Peyer's patch (tissue), 4 donors: Measurements from ENCODE around the gene OLIG1. TPM values are rescaled to one million over a fixed set of nuclear protein-coding genes. Genes with fewer than 3 reads are reported as not detected.

Experiments used
- DNase-seq, 3 donors: peaks; one replicate each; pipeline ENCODE4 v3.0.0-alpha.2; 2017 to 2019
- H3K27ac ChIP-seq, 4 donors: fragments of 200-600 bp; sonication (generic); one replicate each; pipeline ENCODE4 v1.5.1; 2016 to 2019
- H3K27me3 ChIP-seq, 2 donors: fragments of 200-600 bp; sonication (generic); one replicate each; pipeline ENCODE4 v1.5.1; 2019
- H3K36me3 ChIP-seq, 3 donors: fragments of 200-600 bp; sonication (generic); one replicate each; pipeline ENCODE4 v1.5.1; 2016 to 2019
- H3K4me1 ChIP-seq, 4 donors: fragments of 200-600 bp; sonication (generic); one replicate each; pipeline ENCODE4 v1.5.1; 2016 to 2019
- H3K4me3 ChIP-seq, 4 donors: fragments of 200-600 bp; sonication (generic); 1 replicate in 3 of 4; 2 replicates in 1 of 4; pipeline ENCODE4 v1.5.1; 2016 to 2019; ENCODE audit warnings: mild to moderate bottlenecking in 1 of 4
- H3K9me3 ChIP-seq, 4 donors: fragments of 200-600 bp; sonication (generic); one replicate each; pipeline ENCODE4 v1.5.1; 2016 to 2019; ENCODE audit warnings: mild to moderate bottlenecking in 1 of 4
- POLR2A ChIP-seq, 2 donors: fragments of 450-650 bp; IDR thresholded peaks; one replicate each; pipeline ENCODE4 v1.5.1; 2017; ENCODE audit warnings: antibody characterized with exemption in 2 of 2, mild to moderate bottlenecking in 2 of 2, moderate library complexity in 2 of 2
- total RNA-seq, 4 donors: library from RNA; depleted of rRNA; stranded (reverse); fragments of >200 nt; gene quantifications; one replicate each; pipeline ENCODE4 v1.1.0, GENCODE V29; 2016
- TF ChIP-seq, protein P1 (sequence below), 6 experiments: fragments of 450-650 bp in 4 of 6; fragments of 200-600 bp in 2 of 6; sonication (generic) in 1 of 6; IDR thresholded peaks; one replicate each; pipeline ENCODE4 v1.5.1; 2017 to 2019; ENCODE audit warnings: antibody characterized with exemption in 6 of 6, mild to moderate bottlenecking in 3 of 6, moderate library complexity in 1 of 6

Gene OLIG1
- total RNA-seq, 4 donors from 2014 or later = not detected

DNA sequence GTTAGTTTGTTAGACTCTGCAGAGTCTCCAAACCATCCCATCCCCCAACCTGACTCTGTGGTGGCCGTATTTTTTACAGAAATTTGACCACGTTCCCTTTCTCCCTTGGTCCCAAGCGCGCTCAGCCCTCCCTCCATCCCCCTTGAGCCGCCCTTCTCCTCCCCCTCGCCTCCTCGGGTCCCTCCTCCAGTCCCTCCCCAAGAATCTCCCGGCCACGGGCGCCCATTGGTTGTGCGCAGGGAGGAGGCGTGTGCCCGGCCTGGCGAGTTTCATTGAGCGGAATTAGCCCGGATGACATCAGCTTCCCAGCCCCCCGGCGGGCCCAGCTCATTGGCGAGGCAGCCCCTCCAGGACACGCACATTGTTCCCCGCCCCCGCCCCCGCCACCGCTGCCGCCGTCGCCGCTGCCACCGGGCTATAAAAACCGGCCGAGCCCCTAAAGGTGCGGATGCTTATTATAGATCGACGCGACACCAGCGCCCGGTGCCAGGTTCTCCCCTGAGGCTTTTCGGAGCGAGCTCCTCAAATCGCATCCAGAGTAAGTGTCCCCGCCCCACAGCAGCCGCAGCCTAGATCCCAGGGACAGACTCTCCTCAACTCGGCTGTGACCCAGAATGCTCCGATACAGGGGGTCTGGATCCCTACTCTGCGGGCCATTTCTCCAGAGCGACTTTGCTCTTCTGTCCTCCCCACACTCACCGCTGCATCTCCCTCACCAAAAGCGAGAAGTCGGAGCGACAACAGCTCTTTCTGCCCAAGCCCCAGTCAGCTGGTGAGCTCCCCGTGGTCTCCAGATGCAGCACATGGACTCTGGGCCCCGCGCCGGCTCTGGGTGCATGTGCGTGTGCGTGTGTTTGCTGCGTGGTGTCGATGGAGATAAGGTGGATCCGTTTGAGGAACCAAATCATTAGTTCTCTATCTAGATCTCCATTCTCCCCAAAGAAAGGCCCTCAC, 44.2 kb upstream of the OLIG1 start, which contains the start of gene OLIG2:
Gene OLIG2, plus strand, starts transcription at position 447 of the 954 bp plus-strand sequence. CDS start 928 bp downstream, outside the sequence.
- no peak within 1 kb of the TSS for H3K27ac ChIP-seq
- no peak for TF ChIP-seq POLR2A (IDR thresholded peaks at IDR 0.05)
- TF ChIP-seq, protein P1, sequence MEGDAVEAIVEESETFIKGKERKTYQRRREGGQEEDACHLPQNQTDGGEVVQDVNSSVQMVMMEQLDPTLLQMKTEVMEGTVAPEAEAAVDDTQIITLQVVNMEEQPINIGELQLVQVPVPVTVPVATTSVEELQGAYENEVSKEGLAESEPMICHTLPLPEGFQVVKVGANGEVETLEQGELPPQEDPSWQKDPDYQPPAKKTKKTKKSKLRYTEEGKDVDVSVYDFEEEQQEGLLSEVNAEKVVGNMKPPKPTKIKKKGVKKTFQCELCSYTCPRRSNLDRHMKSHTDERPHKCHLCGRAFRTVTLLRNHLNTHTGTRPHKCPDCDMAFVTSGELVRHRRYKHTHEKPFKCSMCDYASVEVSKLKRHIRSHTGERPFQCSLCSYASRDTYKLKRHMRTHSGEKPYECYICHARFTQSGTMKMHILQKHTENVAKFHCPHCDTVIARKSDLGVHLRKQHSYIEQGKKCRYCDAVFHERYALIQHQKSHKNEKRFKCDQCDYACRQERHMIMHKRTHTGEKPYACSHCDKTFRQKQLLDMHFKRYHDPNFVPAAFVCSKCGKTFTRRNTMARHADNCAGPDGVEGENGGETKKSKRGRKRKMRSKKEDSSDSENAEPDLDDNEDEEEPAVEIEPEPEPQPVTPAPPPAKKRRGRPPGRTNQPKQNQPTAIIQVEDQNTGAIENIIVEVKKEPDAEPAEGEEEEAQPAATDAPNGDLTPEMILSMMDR (IDR thresholded peaks at IDR 0.05) = no peak
- H3K9me3 ChIP-seq = no peaks in the 10 kb centered on the region
- H3K27me3 ChIP-seq = peaks cover 0 to 77% of the 10 kb centered on the region in 2 donors
- no peak for DNase-seq
- H3K36me3 ChIP-seq = no peaks in the 10 kb centered on the region
- no peak within 1 kb of the TSS for H3K4me3 ChIP-seq
- peaks cover 0 to 44% (median 2%) of the 10 kb centered on the region in 4 donors for H3K4me1 ChIP-seq

DNA sequence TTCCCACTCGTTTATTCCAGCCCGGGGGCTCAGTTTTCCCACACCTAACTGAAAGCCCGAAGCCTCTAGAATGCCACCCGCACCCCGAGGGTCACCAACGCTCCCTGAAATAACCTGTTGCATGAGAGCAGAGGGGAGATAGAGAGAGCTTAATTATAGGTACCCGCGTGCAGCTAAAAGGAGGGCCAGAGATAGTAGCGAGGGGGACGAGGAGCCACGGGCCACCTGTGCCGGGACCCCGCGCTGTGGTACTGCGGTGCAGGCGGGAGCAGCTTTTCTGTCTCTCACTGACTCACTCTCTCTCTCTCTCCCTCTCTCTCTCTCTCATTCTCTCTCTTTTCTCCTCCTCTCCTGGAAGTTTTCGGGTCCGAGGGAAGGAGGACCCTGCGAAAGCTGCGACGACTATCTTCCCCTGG, 43.5 kb upstream of the OLIG1 start:
- Histone ChIP-seq H3K27me3 (peaks cover 0 to 75% of the 10 kb centered on the region in 2 donors), H3K4me3 (no peak overlapping the region), H3K9me3 (no peaks in the 10 kb centered on the region), H3K4me1 (peaks cover 0 to 44% (median 2%) of the 10 kb centered on the region in 4 donors), H3K36me3 (no peaks in the 10 kb centered on the region), H3K27ac (no peak overlapping the region)
- no peak for TF ChIP-seq POLR2A (IDR thresholded peaks at IDR 0.05)
- TF ChIP-seq, protein P1 (IDR thresholded peaks at IDR 0.05) = no peak
- no peak for DNase-seq

DNA sequence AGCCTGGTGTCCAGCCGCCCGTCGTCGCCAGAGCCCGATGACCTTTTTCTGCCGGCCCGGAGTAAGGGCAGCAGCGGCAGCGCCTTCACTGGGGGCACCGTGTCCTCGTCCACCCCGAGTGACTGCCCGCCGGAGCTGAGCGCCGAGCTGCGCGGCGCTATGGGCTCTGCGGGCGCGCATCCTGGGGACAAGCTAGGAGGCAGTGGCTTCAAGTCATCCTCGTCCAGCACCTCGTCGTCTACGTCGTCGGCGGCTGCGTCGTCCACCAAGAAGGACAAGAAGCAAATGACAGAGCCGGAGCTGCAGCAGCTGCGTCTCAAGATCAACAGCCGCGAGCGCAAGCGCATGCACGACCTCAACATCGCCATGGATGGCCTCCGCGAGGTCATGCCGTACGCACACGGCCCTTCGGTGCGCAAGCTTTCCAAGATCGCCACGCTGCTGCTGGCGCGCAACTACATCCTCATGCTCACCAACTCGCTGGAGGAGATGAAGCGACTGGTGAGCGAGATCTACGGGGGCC, 43.0 kb upstream of the OLIG1 start:
- Histone ChIP-seq H3K36me3 (no peaks in the 10 kb centered on the region), H3K27me3 (peaks cover 0 to 72% of the 10 kb centered on the region in 2 donors), H3K4me3 (no peak overlapping the region), H3K27ac (no peak overlapping the region), H3K9me3 (no peaks in the 10 kb centered on the region), H3K4me1 (peaks cover 0 to 44% (median 2%) of the 10 kb centered on the region in 4 donors)
- no peak for DNase-seq
- TF ChIP-seq POLR2A (IDR thresholded peaks at IDR 0.05) = no peak
- TF ChIP-seq, protein P1 (IDR thresholded peaks at IDR 0.05) = no peak

DNA sequence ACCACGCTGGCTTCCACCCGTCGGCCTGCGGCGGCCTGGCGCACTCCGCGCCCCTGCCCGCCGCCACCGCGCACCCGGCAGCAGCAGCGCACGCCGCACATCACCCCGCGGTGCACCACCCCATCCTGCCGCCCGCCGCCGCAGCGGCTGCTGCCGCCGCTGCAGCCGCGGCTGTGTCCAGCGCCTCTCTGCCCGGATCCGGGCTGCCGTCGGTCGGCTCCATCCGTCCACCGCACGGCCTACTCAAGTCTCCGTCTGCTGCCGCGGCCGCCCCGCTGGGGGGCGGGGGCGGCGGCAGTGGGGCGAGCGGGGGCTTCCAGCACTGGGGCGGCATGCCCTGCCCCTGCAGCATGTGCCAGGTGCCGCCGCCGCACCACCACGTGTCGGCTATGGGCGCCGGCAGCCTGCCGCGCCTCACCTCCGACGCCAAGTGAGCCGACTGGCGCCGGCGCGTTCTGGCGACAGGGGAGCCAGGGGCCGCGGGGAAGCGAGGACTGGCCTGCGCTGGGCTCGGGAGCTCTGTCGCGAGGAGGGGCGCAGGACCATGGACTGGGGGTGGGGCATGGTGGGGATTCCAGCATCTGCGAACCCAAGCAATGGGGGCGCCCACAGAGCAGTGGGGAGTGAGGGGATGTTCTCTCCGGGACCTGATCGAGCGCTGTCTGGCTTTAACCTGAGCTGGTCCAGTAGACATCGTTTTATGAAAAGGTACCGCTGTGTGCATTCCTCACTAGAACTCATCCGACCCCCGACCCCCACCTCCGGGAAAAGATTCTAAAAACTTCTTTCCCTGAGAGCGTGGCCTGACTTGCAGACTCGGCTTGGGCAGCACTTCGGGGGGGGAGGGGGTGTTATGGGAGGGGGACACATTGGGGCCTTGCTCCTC, 42.3 kb upstream of the OLIG1 start:
- Histone ChIP-seq H3K27ac (no peak overlapping the region), H3K4me1 (peaks cover 0 to 42% (median 2%) of the 10 kb centered on the region in 4 donors), H3K9me3 (no peaks in the 10 kb centered on the region), H3K36me3 (no peaks in the 10 kb centered on the region), H3K4me3 (no peak overlapping the region), H3K27me3 (peaks cover 0 to 69% of the 10 kb centered on the region in 2 donors)
- no peak for TF ChIP-seq POLR2A (IDR thresholded peaks at IDR 0.05)
- TF ChIP-seq, protein P1 (IDR thresholded peaks at IDR 0.05) = no peak
- no peak for DNase-seq

DNA sequence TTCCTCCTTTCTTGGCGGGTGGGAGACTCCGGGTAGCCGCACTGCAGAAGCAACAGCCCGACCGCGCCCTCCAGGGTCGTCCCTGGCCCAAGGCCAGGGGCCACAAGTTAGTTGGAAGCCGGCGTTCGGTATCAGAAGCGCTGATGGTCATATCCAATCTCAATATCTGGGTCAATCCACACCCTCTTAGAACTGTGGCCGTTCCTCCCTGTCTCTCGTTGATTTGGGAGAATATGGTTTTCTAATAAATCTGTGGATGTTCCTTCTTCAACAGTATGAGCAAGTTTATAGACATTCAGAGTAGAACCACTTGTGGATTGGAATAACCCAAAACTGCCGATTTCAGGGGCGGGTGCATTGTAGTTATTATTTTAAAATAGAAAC, 41.7 kb upstream of the OLIG1 start:
- no peak for DNase-seq
- Histone ChIP-seq H3K27me3 (peaks cover 0 to 66% of the 10 kb centered on the region in 2 donors), H3K4me1 (peaks cover 0 to 36% (median 2%) of the 10 kb centered on the region in 4 donors)

More for the DNA sequence above, 41.7 kb upstream of the OLIG1 start:
- TF ChIP-seq, protein P1 (IDR thresholded peaks at IDR 0.05) = no peak
- no peak for TF ChIP-seq POLR2A (IDR thresholded peaks at IDR 0.05)
- no peaks in the 10 kb centered on the region for H3K9me3 ChIP-seq
- no peaks in the 10 kb centered on the region for H3K36me3 ChIP-seq
- no peak overlapping the region for H3K4me3 ChIP-seq
- H3K27ac ChIP-seq = no peak overlapping the region
